ENCODE data around the gene OR6X1.

Gene OR6X1

GRCh38 chr11:123754101-123754568 lies at the start of gene OR6X1:
TSS of gene OR6X1 (minus strand) at chr11:123754518. CDS start at chr11:123754518, 0 bp downstream.
- DNase-seq: no peak

- DNase-seq: no peak
Observed at GRCh38 chr11:123801765-123802164, 47.4 kb upstream of the OR6X1 start.

- no peak for DNase-seq
Observed at GRCh38 chr11:123800036-123800435, 45.7 kb upstream of the OR6X1 start.

- DNase-seq: no peak
Observed at GRCh38 chr11:123799438-123799837, 45.1 kb upstream of the OR6X1 start.

- no peak for DNase-seq
Observed at GRCh38 chr11:123798513-123799252, 44.4 kb upstream of the OR6X1 start.

GRCh38 chr11:123798079-123798478 lies 43.8 kb upstream of the OR6X1 start:
- DNase-seq: no peak

- DNase-seq: no peak
Observed at GRCh38 chr11:123797541-123797940, 43.2 kb upstream of the OR6X1 start.

- no peak for DNase-seq
Observed at GRCh38 chr11:123797114-123797513, 42.8 kb upstream of the OR6X1 start.

- no peak for DNase-seq
Observed at GRCh38 chr11:123796226-123796625, 41.9 kb upstream of the OR6X1 start.

GRCh38 chr11:123783536-123783935 lies 29.2 kb upstream of the OR6X1 start:
- DNase-seq: no peak

- no peak for DNase-seq
Observed at GRCh38 chr11:123778511-123778910, 24.2 kb upstream of the OR6X1 start.

- no peak for DNase-seq
Observed at GRCh38 chr11:123775715-123776549, 21.6 kb upstream of the OR6X1 start.

GRCh38 chr11:123775289-123775688 lies 21.0 kb upstream of the OR6X1 start:
- no peak for DNase-seq

GRCh38 chr11:123773959-123774358 lies 19.6 kb upstream of the OR6X1 start:
- no peak for DNase-seq

GRCh38 chr11:123773026-123773425 lies 18.7 kb upstream of the OR6X1 start:
- no peak for DNase-seq

GRCh38 chr11:123771664-123772063 lies 17.3 kb upstream of the OR6X1 start:
- no peak for DNase-seq

- no peak for DNase-seq
Observed at GRCh38 chr11:123770712-123771111, 16.4 kb upstream of the OR6X1 start.

GRCh38 chr11:123765601-123766000 lies 11.3 kb upstream of the OR6X1 start:
- DNase-seq: no peak

- no peak for DNase-seq
Observed at GRCh38 chr11:123762422-123762821, 8.1 kb upstream of the OR6X1 start.

GRCh38 chr11:123760894-123761293 lies 6.6 kb upstream of the OR6X1 start:
- no peak for DNase-seq

- DNase-seq: no peak
Observed at GRCh38 chr11:123757976-123758375, 3.7 kb upstream of the OR6X1 start.

GRCh38 chr11:123755813-123756212 lies 1.5 kb upstream of the OR6X1 start:
- no peak for DNase-seq

GRCh38 chr11:123755344-123755743 lies 1.0 kb upstream of the OR6X1 start:
- DNase-seq: no peak

GRCh38 chr11:123753110-123753509 lies 1.2 kb downstream of the OR6X1 start:
- DNase-seq: no peak
